HUDEP-2 (cell line): Measurements from ENCODE around the gene PABPC5.

Source experiments
- DNase-seq, 76 experiments: peaks; one replicate each; lab custom pipeline; 2025; ENCODE audit not compliant: unreplicated experiment in 76 of 76; lab: John Stamatoyannopoulos, UW

The PABPC5 gene

GRCh38 chrX:91434351-91435168 is at the start of gene PABPC5:
Gene PABPC5, plus strand, starts transcription at chrX:91434839. Its CDS starts 739 bp downstream, at chrX:91435578.
- DNase-seq, result no peak

- no peak for DNase-seq
Observed at GRCh38 chrX:91389026-91389425, 45.6 kb upstream of the PABPC5 start.

GRCh38 chrX:91414713-91415112 is 19.9 kb upstream of the PABPC5 start:
- DNase-seq, result no peak

- DNase-seq, result no peak
Observed at GRCh38 chrX:91435395-91435794, 756 bp downstream of the PABPC5 start.
